GM12892 (cell line): ENCODE measurements around the gene PRKCH.
A peak's percentile ranks its signal among the peaks of the same experiment; 100 is the strongest.

Experiments
- DNase-seq: peaks from one replicate; pipeline ENCODE4 v3.0.0; 2011; ENCODE audit not compliant: insufficient read length
- FAIRE-seq: peaks from 2 replicates; lab custom pipeline; 2011; peaks lifted over from hg19 to GRCh38; lab: Jason Lieb, UNC
- POLR2A ChIP-seq: IDR thresholded peaks from 2 replicates; pipeline ENCODE4 v1.6.1; 2011; ENCODE audit warnings: low read depth, low read length, control low read depth
- POLR2AphosphoS5 ChIP-seq: IDR thresholded peaks from 2 replicates; pipeline ENCODE4 v1.6.1; 2011; ENCODE audit warnings: low read depth, low read length, control low read depth
- TAF1 ChIP-seq: IDR thresholded peaks from 2 replicates; pipeline ENCODE4 v1.6.1; 2011; ENCODE audit warnings: low read depth, mild to moderate bottlenecking, control low read depth, low read length, borderline replicate concordance

Gene PRKCH

GRCh38 chr14:61562321-61563161, 241.2 kb downstream of the PRKCH start:
- TF ChIP-seq POLR2A (no peak), TAF1 (no peak)
- no peak for DNase-seq
- FAIRE-seq, result no peak

- TF ChIP-seq POLR2A (no peak), POLR2AphosphoS5 (no peak), TAF1 (no peak)
- FAIRE-seq, result no peak
- no peak for DNase-seq
Observed at GRCh38 chr14:61563162-61563511, 241.8 kb downstream of the PRKCH start.

- DNase-seq (no peak), FAIRE-seq (no peak)
- TF ChIP-seq POLR2A, result no peak
- no peak for TF ChIP-seq TAF1
- TF ChIP-seq POLR2AphosphoS5, result no peak
Observed at GRCh38 chr14:61563880-61564617, 242.7 kb downstream of the PRKCH start.

GRCh38 chr14:61564618-61565091, 243.3 kb downstream of the PRKCH start:
- DNase-seq, result no peak
- TF ChIP-seq POLR2AphosphoS5 (no peak), TAF1 (no peak), POLR2A (no peak)
- no peak for FAIRE-seq

GRCh38 chr14:61565181-61565580, 243.8 kb downstream of the PRKCH start:
- TF ChIP-seq POLR2A (no peak), POLR2AphosphoS5 (no peak), TAF1 (no peak)
- DNase-seq, result no peak

GRCh38 chr14:61565836-61566536, 244.6 kb downstream of the PRKCH start:
- FAIRE-seq (no peak), DNase-seq (no peak)

More at GRCh38 chr14:61565181-61565580, 243.8 kb downstream of the PRKCH start:
- no peak for FAIRE-seq

GRCh38 chr14:61566537-61567225, 245.3 kb downstream of the PRKCH start:
- FAIRE-seq, result no peak
- TF ChIP-seq POLR2A (no peak), POLR2AphosphoS5 (no peak), TAF1 (no peak)
- DNase-seq, result no peak

More at GRCh38 chr14:61565836-61566536, 244.6 kb downstream of the PRKCH start:
- TF ChIP-seq TAF1, result no peak
- no peak for TF ChIP-seq POLR2AphosphoS5
- no peak for TF ChIP-seq POLR2A

GRCh38 chr14:61567838-61568571, 246.6 kb downstream of the PRKCH start:
- no peak for DNase-seq
- TF ChIP-seq POLR2AphosphoS5 (no peak), POLR2A (no peak)
- no peak for FAIRE-seq

- TF ChIP-seq POLR2AphosphoS5 (no peak), TAF1 (peak; percentile 86)
- FAIRE-seq (peak; percentile 97), DNase-seq (peak; percentile 66)
Observed at GRCh38 chr14:61568572-61569011, 247.2 kb downstream of the PRKCH start.

GRCh38 chr14:61569308-61569707, 247.9 kb downstream of the PRKCH start:
- TF ChIP-seq POLR2AphosphoS5 (no peak), POLR2A (no peak), TAF1 (no peak)
- DNase-seq (no peak), FAIRE-seq (no peak)
